HG03571 (cell line): Measurements from ENCODE around the gene SINHCAF.
"Not testable (repeated sequence)": the region's sequence is repeated elsewhere in the genome, so short reads cannot be mapped to it uniquely, and the experiment has no call there.

ENCODE experiments used
- ATAC-seq: cut with Tn5 transposase; IDR thresholded peaks from one replicate; pipeline ENCODE4 v1.9.1; 2021; ENCODE audit not compliant: unreplicated experiment

SINHCAF gene

DNA sequence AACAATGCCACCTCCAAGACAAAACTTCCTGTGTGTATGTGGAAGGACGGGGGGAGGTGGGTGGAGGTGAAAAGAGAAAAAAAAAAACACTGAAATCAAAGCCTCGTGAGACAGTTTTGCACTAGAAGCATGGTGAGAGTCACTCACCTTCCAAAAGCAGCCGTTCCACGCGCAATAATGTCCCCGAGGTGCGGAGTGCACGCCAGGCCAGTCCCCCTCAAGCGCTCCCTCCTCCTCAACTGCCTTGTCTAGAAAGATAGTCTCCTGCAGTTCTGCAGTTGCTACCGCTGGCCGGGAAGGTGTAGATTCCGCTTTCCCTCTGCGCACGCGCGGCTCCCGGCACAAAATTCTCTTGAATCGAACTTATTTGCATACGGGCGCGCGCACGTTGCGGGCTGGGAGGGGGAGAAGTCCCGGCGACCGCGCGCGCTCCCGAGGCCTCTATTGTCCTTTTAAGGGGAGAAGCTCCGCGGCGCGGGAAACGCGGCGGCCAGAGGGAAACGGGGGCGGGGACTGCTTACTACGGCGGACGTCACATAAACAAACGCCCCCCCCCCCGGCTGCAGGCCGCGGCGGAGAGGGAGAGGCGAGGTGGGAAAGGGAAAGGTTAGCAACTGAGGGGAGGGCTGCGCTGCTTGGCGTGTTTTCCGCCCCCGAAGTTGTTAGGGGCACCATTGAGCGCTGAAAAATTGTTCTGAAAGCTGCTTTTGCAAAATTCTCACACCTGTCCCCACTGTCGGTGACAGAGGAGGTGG, at the start of gene SINHCAF:
TSS of gene SINHCAF (minus strand) at position 274 of the 755 bp plus-strand sequence. CDS start 27,946 bp downstream, outside the sequence.
- peak; percentile 51 for ATAC-seq

GRCh38 chr12:31375422-31375821, 49.5 kb upstream of the SINHCAF start:
- not testable (repeated sequence) for ATAC-seq

DNA sequence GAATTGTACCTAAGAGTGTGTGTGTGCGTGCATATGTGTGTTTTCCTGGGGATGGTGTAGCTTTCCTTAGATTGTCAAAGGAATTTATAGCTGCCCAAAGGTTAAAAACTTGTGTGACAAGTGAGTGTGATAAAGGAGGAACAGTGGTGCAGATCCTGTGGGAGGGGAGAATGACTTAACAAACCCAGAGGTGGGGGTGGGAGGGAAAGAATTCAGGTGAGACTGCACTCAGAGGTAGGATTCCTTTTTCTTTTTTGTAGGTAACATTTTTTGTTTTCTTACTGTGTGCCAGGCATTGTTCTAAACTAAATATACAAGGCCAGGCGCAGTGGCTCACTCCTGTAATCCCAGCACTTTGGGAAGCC, 45.3 kb upstream of the SINHCAF start:
- ATAC-seq, result no peak

GRCh38 chr12:31370531-31371255, 44.7 kb upstream of the SINHCAF start:
- ATAC-seq, result no peak

DNA sequence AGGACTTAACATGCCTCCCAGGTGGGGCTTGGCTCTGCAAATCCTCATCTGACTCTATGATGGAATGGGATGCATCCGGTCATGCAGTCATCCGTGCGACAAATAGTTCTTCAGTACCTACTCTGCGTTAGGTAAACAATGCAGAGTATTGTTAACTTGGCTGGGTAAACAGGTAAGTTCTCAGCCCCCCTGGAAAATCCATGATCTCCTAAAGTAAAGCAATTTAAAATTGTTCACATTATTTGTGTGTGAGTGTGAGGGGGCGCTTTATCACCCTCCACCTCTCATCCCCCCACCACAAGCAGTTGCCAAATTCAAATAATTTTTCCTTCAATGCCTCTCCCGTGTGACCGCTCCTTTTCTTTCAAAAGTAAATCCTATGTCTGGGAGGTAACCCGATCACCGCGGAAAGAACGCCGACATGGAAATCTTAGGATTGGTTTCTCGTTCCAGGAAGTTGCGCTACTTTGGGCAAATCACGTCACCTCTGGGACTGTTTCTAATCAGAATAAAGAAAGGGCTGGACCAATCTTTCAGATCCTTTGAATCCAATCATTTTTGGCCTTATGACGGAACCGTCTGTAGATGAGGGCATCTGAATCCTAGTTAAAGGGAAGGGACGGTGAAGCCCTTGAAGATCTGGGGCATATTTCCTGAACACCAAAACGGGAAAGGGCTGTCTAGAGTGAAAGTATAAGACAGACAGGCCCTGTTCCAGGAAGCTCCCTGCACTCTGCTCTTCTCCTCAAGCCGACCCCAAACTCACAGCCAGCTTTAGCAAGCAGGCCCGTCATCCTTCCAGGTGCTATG, 44.0 kb upstream of the SINHCAF start:
- ATAC-seq, result no peak

GRCh38 chr12:31368666-31369361, 42.9 kb upstream of the SINHCAF start:
- no peak for ATAC-seq

- no peak for ATAC-seq
Measured at GRCh38 chr12:31366104-31366621, 40.2 kb upstream of the SINHCAF start.

GRCh38 chr12:31363831-31364230, 37.9 kb upstream of the SINHCAF start:
- ATAC-seq, result no peak

DNA sequence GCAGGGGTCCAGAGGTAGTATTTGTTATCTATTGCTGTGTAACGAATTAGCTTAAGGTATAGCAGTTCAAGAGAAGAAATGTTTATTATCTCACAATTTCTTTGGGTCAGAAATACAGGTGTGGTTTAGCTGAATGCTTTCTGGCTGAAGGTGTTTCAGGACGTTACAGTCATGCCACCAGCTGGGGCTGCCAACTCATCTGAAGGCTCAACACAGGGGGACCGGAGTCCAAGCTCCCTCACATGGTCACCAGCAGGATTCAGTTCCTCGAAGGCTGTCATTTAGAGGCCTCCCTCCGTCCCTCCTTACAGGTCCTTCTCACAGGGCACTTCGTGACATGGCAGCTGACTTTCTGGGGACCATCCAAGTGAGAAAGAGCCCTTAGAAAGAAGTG, 37.5 kb upstream of the SINHCAF start:
- no peak for ATAC-seq

- ATAC-seq, result peak; percentile 82
Measured at GRCh38 chr12:31362759-31363415, 36.9 kb upstream of the SINHCAF start.

GRCh38 chr12:31362115-31362758, 36.3 kb upstream of the SINHCAF start:
- ATAC-seq, result peak; percentile 27

DNA sequence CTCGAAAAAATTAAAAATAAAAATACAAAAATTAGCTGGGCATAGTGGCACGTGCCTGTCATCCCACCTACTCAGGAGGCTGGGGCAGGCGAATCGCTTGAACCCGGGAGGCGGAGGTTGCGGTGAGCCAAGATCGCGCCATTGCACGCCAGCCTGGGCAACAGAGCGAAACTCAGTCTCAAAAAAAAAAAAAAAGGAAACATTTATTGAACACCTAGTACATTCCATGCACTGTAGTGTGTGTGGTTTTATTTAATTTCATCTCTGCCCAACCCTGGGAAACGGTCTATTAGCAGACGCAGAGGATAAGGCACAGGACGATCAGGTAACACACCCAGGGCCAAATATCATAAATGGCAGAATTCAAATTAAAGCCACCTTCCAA, 35.8 kb upstream of the SINHCAF start:
- no peak for ATAC-seq

DNA sequence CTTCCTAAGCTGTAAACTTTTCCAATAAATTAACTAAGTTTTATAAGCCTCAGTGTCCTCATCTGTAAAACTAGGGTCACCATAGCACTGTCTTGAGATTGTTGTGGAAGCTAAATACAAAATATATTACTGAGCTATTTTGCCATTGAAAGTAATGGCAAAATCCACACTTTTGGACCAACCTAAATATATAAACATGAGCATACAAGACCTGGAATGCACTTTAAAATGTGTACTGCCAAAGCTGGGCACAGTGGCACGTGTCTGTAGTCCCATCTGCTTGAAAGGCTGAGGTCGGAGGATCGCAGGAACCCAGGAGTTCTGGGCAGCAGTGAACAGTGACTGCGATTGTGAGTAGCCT, 29.8 kb upstream of the SINHCAF start:
- no peak for ATAC-seq

DNA sequence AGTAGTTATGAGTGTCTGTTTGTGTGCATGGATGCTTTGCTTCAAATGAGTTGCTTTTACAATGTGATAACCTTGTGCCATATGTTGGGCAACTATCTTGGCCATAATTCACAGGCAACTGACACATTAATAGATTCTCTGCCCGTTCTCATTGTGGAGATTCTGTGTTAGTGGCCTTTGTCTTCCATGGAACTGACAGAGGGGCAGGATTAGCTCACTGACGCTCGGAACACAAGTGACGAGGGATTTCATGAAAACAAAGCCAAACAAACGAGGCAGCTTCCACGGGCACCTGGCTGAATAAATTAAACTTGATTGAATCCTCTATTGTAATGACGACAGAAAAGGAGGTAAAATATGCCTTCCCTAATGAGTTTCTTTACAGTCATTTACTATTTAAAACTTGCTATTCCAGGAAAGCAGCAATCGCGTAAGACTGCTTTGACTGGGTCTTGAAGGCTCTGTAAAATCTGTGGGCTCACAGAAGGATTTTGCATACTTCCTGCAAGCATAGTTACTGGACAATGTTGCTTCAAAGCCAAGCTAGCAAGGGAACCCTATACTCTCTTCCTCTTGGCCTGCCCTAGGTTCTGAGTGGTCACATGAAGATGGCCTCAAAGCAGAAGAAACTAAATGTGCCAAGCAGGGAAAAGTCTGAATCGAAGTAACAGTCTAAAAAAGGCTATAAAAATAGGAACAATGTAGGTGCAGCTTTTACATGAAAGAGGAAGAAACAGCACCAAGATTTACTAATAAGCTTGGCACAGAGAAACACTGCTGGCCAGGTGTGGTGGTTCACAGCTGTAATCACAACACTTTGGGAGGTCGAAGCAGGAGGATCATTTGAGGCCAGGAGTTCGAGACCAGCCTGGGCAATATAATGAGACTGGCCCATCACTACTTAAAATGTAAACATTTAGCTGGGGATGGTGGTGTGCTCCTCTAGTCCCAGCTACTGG, 28.1 kb upstream of the SINHCAF start:
- ATAC-seq, result no peak

DNA sequence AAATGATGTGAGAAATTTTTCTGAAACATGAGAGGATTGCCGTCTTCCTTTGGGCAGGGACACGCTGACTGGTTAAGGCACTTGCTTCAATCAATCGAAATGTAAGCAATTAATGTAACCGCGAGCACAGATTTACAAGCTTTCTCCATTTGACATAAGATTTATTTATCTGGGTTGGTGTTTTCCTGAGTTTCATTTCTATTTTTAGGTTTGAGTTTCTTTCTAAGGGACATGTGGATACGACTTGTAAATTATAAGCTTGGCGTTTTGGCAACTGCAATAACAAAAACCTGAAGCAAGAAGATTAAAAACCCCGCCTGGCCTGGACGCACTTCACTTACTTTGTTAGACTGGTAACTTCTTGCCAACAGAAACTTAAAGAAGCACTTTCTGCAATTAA, 20.3 kb upstream of the SINHCAF start:
- ATAC-seq, result no peak

- ATAC-seq, result no peak
Measured at GRCh38 chr12:31343139-31343538, 17.2 kb upstream of the SINHCAF start.

DNA sequence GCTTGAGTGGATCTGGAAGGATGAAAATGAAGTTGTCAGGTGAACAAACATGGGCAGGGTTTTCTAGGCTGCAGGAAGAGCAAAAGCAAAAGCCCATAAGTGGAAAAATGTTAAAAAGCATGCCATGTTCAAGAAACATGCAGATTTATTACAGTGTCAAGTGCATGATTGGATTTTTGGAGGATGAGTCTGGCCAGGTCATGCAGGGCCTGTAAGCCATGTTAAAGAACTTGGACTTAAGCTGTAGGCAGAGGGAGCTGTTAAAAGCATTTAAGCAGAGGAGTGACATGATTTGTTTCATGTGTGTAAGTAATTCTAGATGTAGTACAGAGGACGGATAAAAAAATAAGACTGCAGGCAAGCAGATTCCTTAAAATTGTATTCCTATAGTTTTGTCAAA, 16.3 kb upstream of the SINHCAF start:
- no peak for ATAC-seq

- no peak for ATAC-seq
Measured at GRCh38 chr12:31339831-31340622, 14.1 kb upstream of the SINHCAF start.
